SKM-1 (cell line): ENCODE data around the gene POLD3.

Experiments used
- DNase-seq: peaks from one replicate; lab custom pipeline; 2025; ENCODE audit not compliant: unreplicated experiment; lab: John Stamatoyannopoulos, UW

The POLD3 gene

GRCh38 chr11:74672332-74672955, 80.1 kb downstream of the POLD3 start:
- DNase-seq = no peak

DNA sequence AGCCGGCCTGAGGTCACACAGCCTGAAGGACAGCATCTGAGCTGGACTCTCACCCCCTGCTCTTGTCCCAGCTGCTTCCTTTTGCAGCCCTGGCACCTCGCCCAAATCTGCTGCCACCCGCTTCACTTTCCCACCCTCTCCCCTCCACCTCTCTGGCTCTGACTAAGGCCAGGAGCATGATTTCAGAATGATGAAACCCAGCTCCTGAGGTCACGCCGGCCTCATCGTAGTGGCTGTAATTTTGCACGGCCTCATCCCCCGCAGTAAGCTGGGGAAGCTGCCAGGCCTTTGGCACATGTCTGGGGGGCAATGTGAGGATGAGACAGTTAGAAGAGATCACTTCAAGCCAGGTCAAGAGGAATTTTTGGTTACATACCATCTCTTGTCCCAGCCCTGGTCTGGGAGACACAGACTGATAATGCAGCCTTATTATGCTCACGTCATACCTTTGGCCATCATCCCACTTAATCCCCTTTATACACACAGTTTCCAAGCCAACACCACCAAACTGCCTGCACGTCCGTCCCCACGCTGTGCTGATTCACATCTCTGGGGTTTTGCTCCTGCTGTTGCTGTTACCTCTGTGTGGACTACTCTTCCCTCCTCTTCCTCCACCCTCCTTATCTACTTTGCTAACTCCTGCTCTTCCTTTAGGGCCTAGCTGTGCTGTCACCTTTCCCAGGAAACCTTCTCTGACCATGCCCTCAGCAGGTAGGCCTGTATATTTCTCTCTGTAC, 80.7 kb downstream of the POLD3 start:
- DNase-seq = no peak

- DNase-seq = no peak
These were observed 81.4 kb downstream of the POLD3 start for GRCh38 chr11:74673693-74674360.

DNA sequence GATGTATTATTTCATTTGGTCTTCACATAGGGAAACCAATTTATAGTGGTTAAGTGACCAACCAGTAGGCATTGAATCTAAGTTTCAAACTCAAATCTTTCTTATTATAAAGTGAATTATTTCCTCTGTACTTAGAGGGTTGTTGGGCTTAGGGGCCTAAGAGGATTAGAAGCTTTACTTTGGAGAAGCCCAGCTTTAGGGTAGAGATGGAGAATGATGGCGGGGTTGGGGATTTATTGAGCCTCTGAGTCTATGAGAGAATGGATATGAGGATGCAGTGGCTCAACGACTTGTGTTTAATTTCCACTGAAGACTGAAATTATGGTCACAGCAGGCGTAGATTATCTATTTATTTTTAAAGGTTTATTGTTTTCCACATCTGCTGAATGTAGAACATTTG, 83.4 kb downstream of the POLD3 start:
- DNase-seq = no peak

DNA sequence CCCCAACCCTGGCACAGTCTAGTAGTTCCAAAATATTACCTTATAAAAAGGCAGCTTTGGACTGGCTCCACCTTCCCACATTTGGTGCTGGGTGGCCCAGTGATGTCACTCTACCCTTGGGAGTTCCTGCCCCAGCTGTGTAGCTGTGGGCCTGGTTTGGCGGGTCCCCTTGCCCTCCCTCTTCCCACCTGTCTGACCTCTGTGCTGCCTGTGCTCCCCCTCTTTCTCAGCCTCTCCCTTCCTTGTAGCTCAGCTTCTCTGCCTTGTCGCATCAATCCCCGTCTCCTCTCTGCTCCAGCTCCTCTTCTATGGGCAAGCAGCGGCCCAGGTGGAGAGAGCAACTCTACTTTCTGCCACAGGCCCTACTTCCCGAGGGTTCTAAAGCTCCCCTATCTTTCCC, 84.2 kb downstream of the POLD3 start:
- no peak for DNase-seq

DNA sequence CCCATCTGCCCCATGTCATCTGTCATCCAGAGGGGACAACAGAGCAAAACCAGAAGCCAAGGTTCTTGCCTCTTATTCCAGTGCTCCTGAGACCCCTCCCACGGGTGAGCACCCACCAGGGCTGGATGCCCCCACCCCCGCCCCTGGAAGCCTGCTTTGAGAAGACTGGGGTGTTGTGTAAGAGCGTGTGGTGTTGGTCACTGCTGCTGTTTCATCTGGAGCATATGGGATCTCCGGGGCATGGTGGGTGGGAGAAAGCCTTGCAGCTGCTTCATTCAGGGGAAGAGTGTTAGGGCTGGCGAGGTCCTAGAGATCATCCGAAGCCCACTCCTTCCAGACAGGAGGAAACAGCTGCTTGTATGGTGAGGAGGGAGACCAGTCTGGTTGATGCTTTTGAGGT, 84.7 kb downstream of the POLD3 start:
- DNase-seq = no peak

GRCh38 chr11:74678041-74678440, 85.7 kb downstream of the POLD3 start:
- DNase-seq = no peak

DNA sequence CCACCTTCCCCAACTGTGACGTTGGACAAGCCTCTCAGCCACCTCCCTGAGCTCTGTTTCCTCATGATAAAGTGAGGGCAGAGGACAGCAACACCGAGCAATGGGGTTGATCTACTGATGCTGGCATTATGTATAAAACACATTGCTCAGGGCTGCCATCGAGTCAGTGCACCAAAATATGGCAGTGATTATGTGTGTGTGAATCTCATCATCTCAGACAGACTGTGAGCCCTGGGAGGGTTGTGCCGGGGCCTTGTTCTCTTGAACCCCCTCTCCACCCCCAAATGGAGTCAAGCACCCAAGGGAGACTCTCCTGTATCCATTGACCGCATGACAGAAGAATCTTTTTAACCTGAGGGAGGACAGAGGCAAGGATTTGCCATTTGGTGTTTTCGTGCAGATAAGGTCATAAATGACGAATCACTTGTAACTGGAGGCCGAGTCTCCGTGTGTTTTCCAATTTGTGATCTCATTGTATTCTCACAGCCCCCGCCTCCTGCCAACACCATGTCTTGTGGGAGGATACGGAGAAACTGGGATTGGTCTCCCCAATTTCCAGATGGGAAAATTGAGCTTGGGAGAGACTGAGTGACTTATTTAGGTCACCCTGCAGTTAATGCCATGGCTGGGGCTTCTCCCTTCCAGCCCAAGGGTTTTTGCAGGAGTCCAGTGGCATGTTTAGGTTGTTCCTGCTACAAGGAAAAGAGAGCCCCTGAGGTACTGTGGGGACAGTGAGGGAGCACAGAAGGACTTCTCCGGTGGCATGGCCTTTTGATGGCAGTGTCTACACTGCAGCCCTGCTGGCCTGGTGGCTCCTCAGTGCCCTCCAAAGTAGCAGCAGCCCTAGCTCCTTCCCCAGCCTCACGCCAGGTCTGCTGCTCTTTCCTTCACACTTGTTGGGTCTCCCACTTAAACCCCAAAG, 86.5 kb downstream of the POLD3 start:
- no peak for DNase-seq

GRCh38 chr11:74679513-74679865, 87.1 kb downstream of the POLD3 start:
- DNase-seq = no peak

GRCh38 chr11:74680035-74680671, 87.8 kb downstream of the POLD3 start:
- no peak for DNase-seq

GRCh38 chr11:74680703-74681531, 88.5 kb downstream of the POLD3 start:
- DNase-seq = no peak

DNA sequence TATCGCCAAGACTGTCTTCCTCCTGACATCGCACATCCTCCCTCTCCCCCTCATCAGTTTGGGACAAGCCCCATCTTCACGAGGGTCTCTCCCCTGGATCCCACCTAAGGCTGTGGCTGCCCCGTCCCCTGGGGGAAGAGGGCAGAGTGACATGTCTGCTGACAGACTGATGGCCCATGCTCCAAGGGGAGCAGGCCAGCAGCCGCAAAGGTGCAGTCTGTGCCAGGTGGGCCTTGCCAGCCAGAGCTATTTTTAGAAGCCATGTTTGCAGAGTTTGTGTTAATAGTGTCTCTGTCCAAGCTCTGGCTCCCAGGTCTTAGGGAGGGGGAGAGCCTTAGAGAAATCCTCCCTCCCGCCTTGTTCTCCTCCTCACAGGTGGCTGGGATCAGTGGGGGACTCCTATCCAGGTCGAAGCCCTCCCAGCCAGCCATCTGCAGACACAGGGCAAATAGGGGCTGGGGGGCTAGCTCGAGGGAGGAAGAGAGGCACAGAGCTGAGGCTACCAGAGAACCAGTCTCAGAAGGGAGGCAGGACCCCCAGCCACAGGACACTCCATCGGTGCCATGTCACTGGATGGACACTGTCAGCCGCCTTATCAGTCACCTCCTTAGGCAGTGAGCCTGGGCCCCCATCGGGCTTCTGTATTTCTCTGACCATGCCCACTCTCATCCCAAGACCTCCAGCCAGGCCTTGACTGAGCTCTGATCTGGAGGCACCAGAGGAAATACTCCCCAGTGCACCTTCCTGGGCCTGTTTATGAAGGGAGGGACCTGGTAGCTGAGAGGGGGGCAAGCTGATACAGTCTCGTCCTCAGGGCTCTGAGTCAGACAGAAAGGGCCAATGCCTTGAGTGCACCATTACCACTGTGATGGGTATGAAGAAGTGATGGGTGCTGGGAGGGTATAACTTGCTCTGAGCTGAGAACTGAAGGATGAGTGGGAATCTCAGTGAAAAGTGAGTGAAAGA, 89.6 kb downstream of the POLD3 start:
- DNase-seq = no peak

DNA sequence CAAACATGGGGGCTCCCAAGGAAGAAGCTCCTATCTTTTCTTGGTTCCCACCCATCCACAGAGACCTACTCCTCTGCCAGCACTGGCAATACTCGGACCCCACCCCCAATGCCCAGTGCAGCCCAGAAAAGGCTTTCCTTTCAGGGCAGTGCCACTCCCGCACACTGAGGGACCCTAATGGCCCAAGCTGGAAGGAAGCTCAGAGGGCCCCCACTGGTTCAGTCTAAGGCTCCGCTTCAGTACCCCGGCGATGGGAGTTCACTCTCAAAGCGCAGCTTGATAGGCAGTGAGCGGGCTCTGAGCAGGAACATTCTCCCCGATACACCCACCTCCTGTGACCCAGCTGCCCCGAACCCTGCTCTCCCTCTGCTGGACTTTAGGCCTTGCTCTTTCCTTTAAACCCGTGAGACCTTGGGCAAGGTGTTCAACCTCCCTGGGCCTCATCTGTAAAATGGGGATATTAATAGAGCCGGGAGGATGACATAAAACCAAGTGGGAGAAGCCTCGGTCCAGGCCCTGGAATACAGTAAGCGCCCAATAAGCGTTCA, 90.4 kb downstream of the POLD3 start:
- no peak for DNase-seq

DNA sequence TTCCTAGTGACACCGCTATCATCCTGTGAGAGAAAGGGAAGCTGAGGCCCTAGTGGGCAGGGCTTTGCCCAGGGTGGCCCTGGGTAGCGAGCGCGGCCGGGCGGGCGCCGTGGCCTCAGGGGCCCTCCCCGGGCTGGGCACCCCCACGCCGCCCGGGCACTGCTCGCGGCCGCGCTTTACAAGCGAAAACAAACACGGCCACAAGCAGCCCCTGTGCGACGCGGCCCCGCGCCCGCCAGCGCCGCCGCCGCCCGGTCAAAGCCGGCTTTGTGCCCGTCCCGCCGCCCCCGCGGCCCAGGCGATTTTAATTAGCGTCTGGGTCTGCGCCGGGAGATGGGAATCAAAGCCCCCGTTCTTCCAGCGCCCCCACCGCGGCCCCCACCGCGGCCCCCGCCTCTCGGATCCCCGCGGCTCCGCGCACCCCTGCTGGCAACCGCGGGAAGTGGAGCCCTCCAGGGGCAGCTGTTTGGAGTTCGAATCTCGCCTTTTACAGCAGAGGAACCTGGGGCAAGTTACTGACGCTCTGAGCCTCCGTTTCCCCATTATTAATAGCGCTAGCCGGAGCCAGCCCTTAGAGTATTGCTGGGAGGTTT, 91.0 kb downstream of the POLD3 start:
- no peak for DNase-seq

DNA sequence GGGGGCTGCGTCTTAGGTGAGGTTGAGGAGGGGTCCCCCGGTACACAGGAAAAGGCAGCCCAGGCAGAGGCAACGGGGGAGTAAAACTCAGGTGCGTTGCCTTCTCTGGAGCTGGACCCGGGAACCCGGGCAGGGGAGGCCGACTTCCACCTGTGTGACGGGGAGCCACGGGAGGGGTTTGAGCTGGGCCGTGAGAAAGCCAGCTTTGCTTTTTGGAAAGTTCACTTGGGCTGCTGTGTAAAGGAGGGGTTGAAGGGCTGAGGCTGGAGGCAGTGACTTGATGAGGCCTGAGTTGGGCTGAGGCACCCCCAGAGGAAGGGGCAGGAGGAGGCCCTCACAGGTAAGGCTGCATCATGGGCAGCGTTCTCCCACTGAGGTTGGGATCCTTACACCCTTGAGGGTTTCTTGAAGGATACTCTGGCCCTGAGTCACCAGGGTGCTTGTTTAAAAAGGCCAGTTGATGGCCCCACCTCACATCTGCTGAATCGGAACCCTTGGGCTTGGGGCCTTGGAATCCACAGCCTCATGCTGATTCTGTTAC, 91.6 kb downstream of the POLD3 start:
- DNase-seq = no peak

DNA sequence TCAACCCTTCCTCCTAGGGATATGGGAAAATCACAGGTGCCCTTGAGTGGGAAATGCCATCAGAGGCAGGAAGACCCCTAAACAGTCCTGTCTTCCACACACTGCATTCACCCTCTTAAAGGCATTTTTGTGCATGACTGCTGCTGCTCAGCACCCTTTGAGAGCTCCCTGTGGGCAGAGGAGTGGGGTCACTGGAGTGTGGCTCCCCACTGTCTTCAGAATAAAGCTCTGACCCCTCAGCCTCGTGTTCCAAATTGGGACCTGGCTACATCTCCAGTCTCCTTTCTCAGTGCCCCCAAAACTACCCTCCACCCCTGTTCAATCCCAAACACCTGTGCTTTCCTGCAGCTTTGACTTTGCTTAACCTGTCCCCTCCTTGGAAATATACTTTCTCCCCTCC, 92.3 kb downstream of the POLD3 start:
- no peak for DNase-seq

- DNase-seq = no peak
These were observed 93.0 kb downstream of the POLD3 start for GRCh38 chr11:74685338-74685737.

- DNase-seq = no peak
These were observed 93.5 kb downstream of the POLD3 start for GRCh38 chr11:74685905-74686304.
